ENCODE measurements around the gene MT1B.

The MT1B gene

DNA sequence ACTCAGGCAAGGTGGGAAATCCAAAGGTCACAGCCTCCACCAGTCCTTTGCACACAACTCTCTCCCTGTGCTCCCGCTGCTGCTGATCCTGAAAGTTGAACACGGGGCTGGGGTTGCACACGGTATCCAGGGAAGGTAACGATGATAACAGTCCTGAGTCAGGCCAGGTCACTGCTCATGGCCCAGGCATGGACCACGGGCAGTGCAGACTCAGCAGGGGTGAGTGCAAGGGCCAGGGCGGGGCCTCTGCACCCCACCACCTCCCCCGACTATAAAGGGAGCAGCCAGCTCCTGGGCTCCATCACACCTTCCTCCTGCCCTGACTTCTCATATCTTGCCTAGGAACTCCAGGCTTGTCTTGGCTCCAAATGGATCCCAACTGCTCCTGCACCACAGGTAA, at the start of gene MT1B:
Gene MT1B, plus strand, starts transcription at position 301 of the 400 bp plus-strand sequence. Its CDS starts 68 bp downstream, at position 369.
- no peak for DNase-seq

DNA sequence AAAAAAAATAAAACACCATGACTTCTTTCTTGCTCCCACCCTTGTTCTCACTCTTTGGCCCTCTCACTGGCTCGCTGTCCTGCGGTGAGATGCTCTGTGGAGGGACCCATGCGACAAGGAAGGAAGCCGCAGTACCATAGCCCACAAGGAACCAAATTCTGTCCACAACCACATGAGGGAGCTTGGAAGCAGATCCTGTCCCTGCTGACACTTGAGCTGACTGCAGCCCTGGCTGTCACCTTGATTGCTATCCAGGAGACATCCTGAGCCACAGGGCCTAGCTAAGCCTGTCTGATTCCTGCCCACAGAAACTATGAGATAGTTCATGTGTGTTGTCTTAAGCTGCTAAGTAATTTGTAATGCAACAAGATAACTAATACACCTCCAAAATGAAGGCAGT, 48.1 kb upstream of the MT1B start:
- DNase-seq, result no peak

DNA sequence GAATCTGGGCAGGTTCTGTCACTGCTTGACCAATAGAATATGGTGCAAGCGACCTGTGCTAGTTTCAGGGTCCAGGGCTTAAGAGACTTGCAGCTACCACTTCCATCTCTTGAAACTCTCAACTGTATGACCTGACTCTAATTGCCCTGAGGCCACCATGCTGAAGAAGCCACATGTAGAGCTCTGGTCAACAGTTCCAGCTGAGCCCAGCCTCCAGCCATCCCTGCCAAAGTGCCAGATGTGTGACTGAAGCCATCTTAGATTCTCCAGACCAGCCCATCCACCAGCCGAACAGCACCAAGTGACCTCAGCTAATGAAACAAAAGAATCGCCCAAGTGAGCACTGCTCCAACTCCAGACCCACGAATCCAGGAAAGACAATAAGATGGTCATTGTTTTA, 46.7 kb upstream of the MT1B start:
- no peak for DNase-seq

DNA sequence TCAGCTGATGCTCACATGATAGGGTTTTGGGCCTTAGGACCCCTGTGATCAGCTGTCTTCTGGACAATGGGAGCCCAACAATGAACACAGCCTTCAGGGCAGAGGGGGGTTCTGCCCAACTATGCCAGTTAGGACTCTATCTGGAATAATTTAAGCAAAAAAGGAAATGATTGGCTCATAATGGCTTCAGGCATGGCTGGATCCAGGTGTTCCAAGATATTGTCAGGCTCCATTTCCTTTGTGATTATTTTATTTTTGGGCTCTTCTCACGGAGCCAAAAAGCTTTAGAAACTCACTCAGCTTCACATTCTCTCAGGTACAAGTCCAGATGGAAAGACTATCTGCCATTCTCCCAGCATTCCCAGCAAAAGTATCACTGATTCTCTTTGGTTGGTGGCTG, 46.2 kb upstream of the MT1B start:
- no peak for DNase-seq

DNA sequence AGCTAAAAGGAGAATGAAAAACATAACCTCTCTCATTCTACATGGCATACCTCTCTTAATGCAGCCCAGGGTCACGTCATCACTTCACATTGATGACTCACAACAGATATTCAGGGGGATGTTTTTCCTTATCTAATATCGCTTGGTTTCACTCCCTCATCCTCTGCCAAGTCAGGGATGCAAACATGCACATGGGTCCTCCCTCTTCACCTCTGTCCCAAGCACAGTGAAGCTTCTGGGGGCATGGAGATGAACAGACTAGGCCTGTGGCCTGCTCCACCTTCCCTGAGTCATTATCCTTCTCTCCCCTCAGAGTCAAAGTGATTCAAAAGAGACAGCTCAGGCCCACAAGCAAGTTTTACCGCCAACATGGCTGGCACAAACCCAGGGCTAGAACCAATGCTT, 45.6 kb upstream of the MT1B start:
- DNase-seq, result no peak

DNA sequence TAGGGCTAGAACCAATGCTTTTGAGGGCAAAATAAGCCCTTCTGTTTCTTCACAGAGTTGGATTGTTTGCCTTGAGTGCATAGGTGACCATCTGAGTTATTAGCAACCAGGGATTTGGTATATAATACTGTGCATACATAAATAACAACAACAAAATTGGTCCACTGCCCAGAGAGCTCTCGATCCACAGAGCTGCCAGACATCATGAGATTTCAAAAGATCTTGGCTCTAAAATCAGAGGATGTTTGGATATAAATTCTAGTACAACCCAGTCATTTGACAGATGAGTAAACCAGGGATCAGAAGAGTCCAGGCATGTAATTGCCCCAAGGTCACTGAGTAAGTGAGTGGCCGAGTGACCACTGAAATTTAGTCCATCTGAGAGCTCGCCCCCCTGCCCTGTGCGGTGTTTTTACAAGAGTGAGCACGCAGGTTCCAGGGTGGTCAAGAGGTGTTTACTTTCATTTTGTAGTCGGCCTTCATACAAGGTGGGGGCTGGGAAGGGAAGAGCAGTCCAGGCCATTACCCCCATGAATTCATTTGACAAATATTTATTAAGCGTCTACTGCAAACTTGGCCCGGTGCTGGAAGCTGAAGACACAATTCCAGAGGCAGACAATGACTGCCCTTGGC, 45.1 kb upstream of the MT1B start:
- DNase-seq, result no peak

DNA sequence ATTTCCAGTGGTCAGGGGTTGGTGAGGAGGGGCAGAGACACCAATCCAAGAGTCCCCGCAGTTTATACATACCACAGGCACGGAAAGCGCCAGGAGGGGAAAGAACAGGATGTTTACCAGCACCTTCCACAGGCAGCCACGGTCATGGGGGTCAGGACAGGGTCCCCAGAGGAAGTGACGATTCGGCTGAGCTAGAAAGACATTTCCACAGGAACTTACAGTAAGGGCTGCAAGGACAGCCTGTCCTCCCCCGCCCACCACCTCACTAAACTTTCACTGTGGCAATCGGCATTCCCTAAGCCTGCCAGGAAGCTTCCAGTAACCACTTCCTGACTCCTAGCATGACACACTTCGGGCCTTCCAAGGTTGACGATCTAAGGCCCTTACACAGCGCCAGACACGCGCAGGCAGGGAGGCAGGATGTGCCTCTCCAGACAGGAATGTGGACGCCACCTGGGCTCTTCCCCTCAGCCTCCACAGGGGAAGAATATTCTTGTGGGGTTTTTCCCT, 44.5 kb upstream of the MT1B start:
- no peak for DNase-seq

DNA sequence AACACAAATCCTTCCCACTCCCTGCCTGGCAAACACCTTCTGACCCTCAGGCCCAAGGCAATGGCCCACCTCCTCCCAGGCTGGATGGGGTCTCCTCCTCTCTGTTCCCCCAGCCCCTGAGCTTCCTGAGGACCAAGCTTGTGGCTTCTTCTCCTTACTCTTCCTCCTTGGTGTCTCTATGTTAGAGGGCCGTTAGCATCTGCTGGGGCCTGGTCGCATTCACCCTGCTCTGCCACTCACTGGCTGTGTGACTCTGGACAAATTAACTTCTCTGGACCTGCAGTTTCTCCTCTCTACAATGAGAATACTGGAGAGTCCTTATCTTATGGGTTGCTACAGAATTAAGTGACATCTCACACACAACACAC, 44.0 kb upstream of the MT1B start:
- DNase-seq, result no peak

DNA sequence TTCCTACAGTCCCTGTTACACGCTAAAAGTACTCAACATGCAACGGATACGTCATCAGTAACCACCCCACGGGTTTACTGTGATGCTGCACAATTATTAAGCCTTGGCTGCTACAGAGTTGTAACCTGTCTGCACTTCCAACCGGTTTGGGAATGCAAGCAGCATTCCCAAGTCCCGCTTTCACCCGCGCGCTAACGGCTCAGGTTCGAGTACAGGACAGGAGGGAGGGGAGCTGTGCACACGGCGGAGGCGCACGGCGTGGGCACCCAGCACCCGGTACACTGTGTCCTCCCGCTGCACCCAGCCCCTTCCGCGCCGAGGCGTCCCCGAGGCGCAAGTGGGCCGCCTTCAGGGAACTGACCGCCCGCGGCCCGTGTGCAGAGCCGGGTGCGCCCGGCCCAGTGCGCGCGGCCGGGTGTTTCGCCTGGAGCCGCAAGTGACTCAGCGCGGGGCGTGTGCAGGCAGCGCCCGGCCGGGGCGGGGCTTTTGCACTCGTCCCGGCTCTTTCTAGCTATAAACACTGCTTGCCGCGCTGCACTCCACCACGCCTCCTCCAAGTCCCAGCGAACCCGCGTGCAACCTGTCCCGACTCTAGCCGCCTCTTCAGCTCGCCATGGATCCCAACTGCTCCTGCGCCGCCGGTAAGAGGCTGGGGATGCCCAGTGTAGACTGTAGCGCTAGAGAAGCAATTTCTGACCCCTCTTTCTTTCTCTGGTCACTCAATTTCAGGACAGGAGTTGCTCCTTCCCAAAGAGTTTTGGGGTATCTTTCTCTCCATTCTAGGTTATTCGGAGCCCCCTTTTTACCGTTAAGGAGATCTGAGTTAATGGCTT, 43.4 kb upstream of the MT1B start, which contains the start of gene MT2A:
Gene MT2A, plus strand, starts transcription at position 542 of the 833 bp plus-strand sequence. Its CDS starts 72 bp downstream, at position 614.
- DNase-seq, result peak; percentile 92

DNA sequence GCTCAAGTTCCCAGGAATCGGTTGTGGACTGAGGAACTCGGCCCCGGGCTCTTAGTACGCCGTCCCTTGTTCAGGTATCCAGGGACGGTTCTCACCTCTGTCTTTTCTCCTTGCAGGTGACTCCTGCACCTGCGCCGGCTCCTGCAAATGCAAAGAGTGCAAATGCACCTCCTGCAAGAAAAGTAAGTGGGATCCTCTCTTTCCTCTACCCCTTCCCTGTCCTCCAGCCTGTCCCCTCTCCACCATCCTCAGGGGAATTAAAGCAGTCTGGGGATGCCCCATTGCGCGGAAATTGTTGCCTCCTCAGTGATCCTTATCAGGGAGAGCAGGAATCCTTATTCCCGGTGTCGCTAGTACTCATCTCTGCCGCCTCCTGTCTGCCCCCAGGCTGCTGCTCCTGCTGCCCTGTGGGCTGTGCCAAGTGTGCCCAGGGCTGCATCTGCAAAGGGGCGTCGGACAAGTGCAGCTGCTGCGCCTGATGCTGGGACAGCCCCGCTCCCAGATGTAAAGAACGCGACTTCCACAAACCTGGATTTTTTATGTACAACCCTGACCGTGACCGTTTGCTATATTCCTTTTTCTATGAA, 42.7 kb upstream of the MT1B start:
- DNase-seq, result peak; percentile 51

DNA sequence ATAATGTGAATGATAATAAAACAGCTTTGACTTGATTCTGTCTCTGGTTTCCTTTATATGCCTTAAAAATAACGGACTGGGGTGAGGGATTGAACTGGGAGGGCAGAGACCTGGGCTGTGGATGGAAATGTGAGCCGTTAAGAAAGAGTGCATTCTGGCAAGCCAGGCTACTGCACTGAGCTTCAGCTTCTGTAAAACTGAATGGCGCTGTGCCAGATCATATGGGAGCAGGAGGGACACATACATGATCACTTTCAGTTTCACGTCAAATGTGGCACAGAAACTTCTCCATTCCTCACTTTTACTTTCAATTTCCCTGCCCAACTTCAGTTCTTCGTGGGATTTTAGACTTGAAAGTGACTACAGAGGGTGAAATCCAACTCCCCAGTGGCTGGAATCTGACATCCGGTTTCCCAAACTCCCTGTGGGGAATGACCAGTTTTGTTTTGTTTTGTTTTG, 42.2 kb upstream of the MT1B start:
- DNase-seq, result peak; percentile 53

DNA sequence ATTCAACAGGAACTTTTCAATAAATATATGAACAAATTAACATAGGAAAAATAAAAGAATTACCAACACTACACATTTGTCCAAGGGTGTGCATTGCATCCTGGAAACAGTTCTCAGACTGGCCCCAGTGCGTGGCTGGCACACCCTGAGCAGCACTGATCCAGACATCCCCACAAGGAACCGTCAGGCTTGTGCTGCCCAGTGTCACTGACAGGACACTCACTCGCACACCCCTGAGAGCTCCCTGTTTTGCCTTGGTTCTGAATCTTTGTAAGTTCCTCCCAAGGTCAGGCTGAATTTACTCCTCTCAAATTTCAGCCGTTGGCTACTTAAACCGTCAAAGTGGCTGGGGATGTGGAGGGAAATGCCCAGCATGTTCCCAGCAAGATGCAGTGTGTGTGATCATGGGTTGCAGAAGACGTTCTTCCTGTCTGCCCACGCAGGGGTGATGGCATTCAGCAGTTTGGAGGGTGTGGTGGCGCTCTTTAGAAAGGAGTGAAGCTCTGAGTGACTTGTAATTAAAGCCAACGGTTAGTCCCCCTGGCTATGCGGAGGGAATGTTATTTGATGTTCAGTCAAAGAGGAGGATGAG, 41.6 kb upstream of the MT1B start:
- DNase-seq, result peak; percentile 41

DNA sequence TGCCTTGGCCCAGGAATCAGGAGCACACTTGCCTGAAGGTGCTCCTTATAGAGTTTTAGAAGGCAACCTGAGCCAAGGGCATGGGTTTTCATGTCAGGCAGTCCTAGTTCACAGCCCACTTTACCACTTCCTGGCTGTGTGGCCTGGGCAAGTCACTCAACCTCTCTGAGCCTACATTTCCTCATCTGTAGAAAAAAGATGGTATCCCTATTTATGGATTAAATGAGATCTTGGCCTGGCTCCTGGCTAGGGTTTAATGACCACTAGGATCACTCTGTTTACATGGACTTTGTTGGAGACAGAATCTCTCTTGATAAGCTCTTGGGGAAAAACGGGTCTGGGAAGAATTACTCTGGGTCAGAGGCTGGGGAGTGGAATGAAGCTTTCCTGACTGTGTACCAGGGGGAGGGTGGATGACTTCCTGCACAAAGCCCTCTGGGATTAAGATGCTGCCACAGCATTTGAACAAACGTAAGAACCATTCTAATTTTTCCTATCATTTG, 41.0 kb upstream of the MT1B start:
- no peak for DNase-seq

DNA sequence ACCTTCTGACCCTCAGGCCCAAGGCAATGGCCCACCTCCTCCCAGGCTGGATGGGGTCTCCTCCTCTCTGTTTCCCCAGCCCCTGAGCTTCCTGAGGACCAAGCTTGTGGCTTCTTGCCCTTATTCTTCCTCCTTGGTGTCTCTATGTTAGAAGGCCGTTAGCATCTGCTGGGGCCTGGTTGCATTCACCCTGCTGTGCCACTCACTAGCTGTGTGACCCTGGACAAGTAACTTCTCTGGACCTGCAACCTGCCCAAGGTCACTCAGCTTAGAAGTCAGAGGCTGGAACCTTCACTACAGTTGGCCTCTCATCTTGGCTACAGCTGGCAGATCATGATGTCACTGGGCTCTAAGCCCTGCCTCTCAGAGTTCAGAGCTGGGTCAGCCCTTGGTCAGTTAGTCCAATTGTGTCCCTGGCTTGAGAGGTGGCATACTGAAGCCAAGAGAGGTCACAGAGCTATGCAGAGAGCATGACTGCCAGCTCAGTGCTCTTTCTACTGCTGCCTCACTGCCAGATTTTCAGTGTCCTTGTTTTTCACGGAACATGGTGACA, 40.3 kb upstream of the MT1B start:
- DNase-seq, result no peak

DNA sequence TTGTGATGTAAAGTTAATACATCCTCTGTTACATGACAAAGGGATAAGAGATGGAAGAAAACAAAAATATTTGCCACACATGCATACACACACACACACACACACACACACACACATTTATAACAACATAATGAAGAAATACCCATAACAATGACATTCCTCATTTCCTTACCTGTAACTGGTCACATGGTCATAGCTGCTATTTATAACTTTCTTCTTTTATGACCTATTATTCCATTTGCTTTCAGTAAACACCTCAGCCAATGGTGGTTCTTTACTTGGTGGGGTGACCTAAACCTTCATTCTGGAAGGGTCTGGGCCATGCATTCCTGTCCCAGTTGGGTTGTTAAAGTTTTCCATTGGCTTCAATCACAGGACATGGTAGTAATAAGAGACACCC, 38.0 kb upstream of the MT1B start:
- DNase-seq, result no peak

DNA sequence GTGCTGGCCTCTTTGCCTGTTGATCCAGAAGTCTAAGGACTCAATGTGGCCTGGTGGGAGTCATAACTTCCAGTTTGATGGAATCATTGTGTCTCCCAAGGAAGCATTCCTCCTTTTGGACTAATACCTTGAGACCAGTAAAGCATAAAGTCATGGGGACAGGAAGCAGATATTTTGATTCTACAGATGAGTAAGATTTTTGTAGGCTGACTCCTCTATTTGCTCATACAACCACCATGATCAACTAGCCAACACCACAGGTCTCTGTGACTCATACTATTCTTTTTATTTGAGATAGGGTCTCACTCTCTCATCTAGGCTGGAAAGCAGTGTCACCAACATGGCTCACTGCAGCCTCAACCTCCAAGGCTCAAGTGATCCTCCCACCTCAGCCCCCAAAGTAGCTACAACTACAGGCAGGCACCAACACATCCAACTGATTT, 37.1 kb upstream of the MT1B start:
- no peak for DNase-seq

DNA sequence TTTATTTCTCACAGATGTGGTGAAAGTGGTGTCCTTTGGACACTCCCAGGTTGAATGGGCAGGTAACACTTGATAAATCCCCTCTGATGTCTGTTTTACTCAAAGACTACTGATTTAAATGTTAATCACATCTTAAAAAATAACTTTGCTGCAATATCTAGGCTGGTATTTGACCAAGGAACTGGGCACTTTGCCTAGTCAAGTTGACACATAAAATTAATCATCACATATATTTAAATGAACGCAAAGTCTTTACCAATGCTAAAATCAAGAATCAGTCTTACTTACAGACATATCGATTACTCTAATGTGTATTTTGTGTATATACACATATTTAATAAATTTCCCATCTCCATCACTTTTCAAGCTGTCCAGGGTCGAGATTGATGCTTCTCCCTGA, 36.3 kb upstream of the MT1B start:
- DNase-seq, result no peak

DNA sequence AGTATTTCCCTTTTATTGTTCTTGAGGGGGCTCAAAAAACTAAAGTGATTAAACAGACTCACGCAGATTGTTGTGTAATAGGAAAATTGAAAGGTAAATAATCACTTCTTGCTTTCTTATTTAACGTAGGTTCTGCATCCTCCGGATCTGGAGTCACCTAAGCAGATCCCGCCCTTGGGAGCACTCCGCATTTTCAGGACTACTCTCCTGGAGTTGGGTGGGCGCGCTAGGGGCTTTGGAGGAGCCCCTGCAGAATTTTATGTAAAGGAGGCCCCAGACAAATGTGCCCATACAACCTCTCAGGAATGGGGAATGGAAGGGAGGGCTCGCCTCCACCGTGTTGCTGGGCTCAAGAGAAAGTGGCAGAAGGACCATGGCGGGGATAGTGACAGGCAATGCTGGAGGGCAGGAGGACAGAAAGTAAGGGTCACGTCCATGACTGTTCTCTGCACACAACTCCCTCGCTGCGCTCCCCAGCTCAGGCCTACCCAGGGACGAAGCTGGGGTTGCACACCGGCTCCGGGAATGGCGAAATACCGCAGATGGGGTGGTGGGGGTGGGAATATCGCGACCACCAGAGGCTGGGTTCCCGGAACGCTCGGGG, 35.0 kb upstream of the MT1B start:
- DNase-seq, result no peak

DNA sequence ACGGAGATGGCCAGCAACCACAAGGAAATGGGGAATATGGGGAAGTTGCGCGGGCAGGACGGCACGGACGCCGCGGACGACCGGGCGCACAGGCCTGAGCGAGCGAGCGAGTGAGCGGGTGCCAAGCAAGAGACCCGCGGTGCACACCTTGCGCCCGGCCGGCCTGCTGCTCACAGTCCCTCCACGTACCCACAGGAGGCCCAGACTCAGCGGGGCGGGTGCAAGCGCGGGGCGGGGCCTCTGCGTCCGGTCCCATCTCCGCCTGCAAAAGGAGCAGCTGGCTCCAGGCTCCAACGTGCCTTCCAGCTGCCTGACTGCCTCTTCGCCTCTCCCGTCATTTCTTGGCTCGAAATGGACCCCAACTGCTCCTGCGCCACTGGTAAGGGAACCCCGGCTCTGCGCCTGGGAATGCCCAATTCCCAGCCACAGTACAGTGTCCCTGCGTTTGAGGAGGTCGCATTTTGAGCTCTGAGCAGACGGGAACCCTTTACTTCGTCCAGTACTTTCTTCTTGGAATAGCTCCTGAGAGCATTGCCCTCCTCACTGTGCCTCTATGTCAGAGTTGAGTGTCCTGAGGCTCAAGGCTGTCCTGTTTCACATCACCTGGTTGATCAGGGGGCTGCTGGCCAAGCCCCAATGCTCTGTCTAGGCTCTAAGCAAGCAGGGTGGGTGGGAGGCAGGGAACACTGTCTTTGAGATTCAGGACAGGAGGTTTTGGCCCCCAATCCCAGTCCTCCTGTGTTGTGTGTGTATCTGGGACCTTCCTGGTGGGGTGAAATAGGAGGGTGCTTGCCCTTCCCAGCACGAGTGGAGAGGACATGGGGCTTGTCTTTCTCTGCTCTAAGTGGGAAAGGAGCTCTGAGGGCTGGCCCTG, 34.2 kb upstream of the MT1B start:
- peak; percentile 62 for DNase-seq

DNA sequence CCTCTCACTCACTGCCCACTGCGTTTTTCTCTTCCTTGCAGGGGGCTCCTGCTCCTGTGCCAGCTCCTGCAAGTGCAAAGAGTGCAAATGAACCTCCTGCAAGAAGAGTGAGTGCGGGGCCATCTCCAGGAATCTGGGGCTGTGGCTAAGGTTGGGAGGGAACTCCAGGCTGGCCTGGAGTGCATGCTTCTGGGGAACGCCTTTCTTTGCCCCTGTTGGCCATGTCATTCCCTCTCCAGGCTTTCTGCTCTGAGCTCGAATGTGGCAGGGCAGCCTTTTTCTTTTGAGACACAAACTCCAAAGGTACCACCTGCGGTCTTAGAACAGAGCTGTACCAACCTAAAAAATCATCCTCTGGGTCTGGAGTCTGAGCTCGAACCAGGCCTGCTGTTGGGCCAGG, 33.5 kb upstream of the MT1B start:
- DNase-seq, result no peak

DNA sequence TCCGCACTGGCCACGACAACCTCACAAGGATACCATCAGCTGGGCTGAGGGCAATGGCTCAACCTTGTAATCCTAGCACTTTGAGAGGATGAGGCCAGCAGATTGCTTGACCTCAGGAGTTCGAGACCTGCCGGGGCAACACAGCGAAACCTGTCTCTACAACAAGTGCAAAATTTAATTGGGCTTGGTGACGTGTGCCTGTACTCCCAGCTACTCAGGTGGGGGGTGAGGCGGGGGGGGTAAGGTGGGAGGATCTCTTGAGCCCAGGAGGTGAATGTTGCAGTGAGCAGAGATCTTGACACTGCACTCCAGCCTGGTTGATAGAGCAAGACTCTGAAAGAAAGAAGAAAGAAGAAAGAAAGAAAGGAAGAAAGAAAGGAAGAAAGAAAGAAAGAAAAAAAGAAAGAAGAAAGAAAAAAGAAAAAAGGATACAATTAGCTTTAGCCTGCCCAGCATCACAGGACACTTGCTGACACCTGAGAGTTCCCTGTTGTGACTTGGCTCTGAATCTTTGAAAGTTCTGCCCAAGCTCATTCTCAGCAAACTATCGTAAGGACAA, 31.3 kb upstream of the MT1B start:
- no peak for DNase-seq

All from retina (tissue), 1 donor.